WERI-Rb-1 (cell line): Measurements from ENCODE around the gene MYBL2.
"Not testable (repeated sequence)": the region's sequence is repeated elsewhere in the genome, so short reads cannot be mapped to it uniquely, and the experiment has no call there.

Source experiments
- DNase-seq: peaks from one replicate; pipeline ENCODE4 v3.0.0-alpha.2; 2020
- H3K27ac ChIP-seq: fragments of 250-450 bp; sonication (Bioruptor Pico); 2 replicates; pipeline ENCODE4 v1.5.1; 2020; ENCODE audit warnings: mild to moderate bottlenecking, moderate library complexity
- H3K27me3 ChIP-seq: fragments of 250-450 bp; sonication (Bioruptor Pico); 2 replicates; pipeline ENCODE4 v1.5.1; 2021; ENCODE audit warnings: mild to moderate bottlenecking, low read depth, moderate library complexity; ENCODE audit not compliant: insufficient read depth, severe bottlenecking
- H3K36me3 ChIP-seq: fragments of 250-450 bp; sonication (Bioruptor Pico); 2 replicates; pipeline ENCODE4 v1.5.1; 2020; ENCODE audit warnings: mild to moderate bottlenecking, moderate library complexity
- H3K4me3 ChIP-seq: 2 replicates; pipeline ENCODE4 v1.5.1; 2011; ENCODE audit warnings: low read depth, mild to moderate bottlenecking, control low read depth, low read length
- H3K9me3 ChIP-seq: fragments of 250-450 bp; sonication (Bioruptor Pico); 2 replicates; pipeline ENCODE4 v1.5.1; 2021; ENCODE audit warnings: mild to moderate bottlenecking, moderate library complexity; ENCODE audit not compliant: severe bottlenecking
- CTCF ChIP-seq: IDR thresholded peaks from 2 replicates; pipeline ENCODE4 v1.5.1; 2011; ENCODE audit warnings: low read depth, mild to moderate bottlenecking, control low read depth, inconsistent platforms, low read length

MYBL2 gene

GRCh38 chr20:43666376-43667328 lies at the start of gene MYBL2:
Gene MYBL2 (plus strand): TSS chr20:43667114. CDS start chr20:43667284, 170 bp downstream.
- no peak for TF ChIP-seq CTCF
- Histone ChIP-seq H3K36me3 (peaks cover 19% of the 10 kb centered on the region), H3K4me3 (peak within 1 kb of the TSS; percentile 88), H3K9me3 (peaks cover 3% of the 10 kb centered on the region), H3K27me3 (no peaks in the 10 kb centered on the region), H3K27ac (peak within 1 kb of the TSS; percentile 61)
- DNase-seq = peak; percentile 72

DNA sequence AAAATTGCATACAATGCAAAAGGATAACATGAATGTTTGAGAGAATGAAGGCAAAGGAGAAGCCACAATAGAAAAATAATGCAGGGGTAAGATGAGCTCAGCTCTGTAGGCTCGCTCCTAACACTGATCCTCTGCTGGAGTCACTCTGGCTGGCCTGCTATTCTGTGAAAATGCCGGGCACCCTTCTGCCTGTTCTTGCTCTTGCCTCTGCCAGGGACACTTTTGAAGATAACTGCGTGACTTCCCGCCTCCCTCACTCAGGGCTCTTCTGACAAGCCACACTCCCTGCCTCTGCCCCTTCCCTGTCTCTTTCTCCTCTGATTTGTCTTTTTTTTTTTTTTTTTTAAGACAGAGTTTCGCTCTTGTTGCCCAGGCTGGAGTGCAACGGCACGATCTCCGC lies 35.3 kb upstream of the MYBL2 start:
- Histone ChIP-seq H3K9me3 (no peaks in the 10 kb centered on the region), H3K27ac (no peak overlapping the region), H3K4me3 (no peak overlapping the region), H3K27me3 (no peaks in the 10 kb centered on the region), H3K36me3 (peaks cover 38% of the 10 kb centered on the region)
- TF ChIP-seq CTCF = no peak
- no peak for DNase-seq

DNA sequence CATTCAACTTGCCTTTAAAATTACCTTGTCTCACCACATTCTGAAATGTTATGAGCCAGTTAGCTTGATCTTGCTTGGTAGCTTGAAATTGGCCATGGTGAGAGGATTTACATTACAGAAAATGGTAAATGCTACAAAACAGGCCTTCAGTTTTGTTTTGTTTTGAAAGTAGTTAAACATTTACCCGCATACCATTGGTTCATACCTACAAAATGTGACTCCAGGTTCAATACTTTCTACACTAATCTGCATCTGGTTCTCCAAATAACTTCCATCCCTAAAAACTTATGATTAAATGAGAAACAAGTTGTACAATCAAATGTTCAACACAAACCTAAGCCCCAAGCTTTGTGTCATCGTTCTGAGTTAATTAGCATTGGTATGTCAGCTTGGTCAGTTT lies 30.5 kb upstream of the MYBL2 start:
- Histone ChIP-seq H3K27me3 (no peaks in the 10 kb centered on the region), H3K27ac (no peak overlapping the region), H3K9me3 (no peaks in the 10 kb centered on the region), H3K36me3 (peaks cover 55% of the 10 kb centered on the region), H3K4me3 (no peak overlapping the region)
- TF ChIP-seq CTCF = no peak
- no peak for DNase-seq

GRCh38 chr20:43642548-43642947 lies 24.4 kb upstream of the MYBL2 start:
- Histone ChIP-seq H3K27me3 (no peaks in the 10 kb centered on the region), H3K4me3 (no peak overlapping the region), H3K27ac (no peak overlapping the region), H3K36me3 (peaks cover 52% of the 10 kb centered on the region), H3K9me3 (no peaks in the 10 kb centered on the region)
- DNase-seq = no peak
- no peak for TF ChIP-seq CTCF

DNA sequence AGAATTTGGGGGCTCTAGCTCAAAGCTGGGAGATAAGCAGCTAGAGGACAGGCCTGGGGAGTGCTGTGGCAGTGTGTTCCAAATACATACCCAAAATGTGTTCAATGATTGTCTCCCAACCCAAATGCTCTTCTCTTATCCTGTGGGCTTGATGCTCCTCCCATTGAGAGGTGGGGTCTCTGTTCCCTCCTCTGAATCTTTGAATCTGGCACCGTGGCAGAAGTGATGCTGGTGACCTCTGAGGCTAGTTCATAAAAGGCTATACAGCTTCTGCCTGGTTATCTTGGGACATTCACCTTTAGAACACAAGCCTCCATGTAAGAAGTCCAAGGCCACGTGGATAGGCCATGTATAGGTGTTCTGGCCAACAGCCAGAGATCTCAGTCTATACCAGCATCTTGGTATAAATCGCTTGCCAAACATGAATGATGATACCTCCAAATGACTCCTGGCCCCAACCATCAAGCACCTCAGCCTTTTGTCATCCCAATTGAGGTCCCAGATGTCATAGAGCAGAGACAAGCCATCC lies 15.9 kb upstream of the MYBL2 start:
- no peak overlapping the region for H3K4me3 ChIP-seq
- no peaks in the 10 kb centered on the region for H3K27me3 ChIP-seq
- peaks cover 14% of the 10 kb centered on the region for H3K36me3 ChIP-seq
- no peak overlapping the region for H3K27ac ChIP-seq
- no peaks in the 10 kb centered on the region for H3K9me3 ChIP-seq
- no peak for TF ChIP-seq CTCF
- DNase-seq = no peak

GRCh38 chr20:43651650-43652184 lies 15.2 kb upstream of the MYBL2 start:
- H3K9me3 ChIP-seq, H3K4me3 ChIP-seq, H3K27ac ChIP-seq, H3K27me3 ChIP-seq, DNase-seq, H3K36me3 ChIP-seq: not testable (repeated sequence)
